T-helper 17 cell (primary cell): Measurements from ENCODE around the gene HELZ. TPM values are rescaled to one million over a fixed set of nuclear protein-coding genes. Genes with fewer than 3 reads are reported as not detected.
"Not testable (repeated sequence)": the region's sequence is repeated elsewhere in the genome, so short reads cannot be mapped to it uniquely, and the experiment has no call there.

Source experiments
- ATAC-seq: fragments of 150-1000 bp; cut with Tn5 transposase; 2 replicates; pipeline ENCODE4 v1.10.0; 2021; ENCODE audit warnings: mild to moderate bottlenecking, moderate library complexity
- DNase-seq, 3 donors: peaks; one replicate each; pipeline versions ENCODE4 v3.0.0 to v3.0.0-alpha.2; 2020 to 2021
- H3K9me3 ChIP-seq: one replicate; pipeline ENCODE4 v1.7.0; 2013; ENCODE audit warnings: low read length, mild to moderate bottlenecking; ENCODE audit not compliant: control insufficient read depth, poor library complexity, severe bottlenecking
- H3K27ac Mint-ChIP-seq: one replicate; pipeline ENCODE4 v1.8.0; 2022; ENCODE audit warnings: mild to moderate bottlenecking, moderate library complexity, mixed read lengths
- H3K27me3 Mint-ChIP-seq: one replicate; pipeline ENCODE4 v1.8.0; 2022; ENCODE audit warnings: mixed read lengths
- H3K36me3 Mint-ChIP-seq: one replicate; pipeline ENCODE4 v1.8.0; 2022; ENCODE audit warnings: low read depth, mixed read lengths
- H3K4me1 Mint-ChIP-seq: one replicate; pipeline ENCODE4 v1.8.0; 2022; ENCODE audit warnings: mild to moderate bottlenecking, mixed read lengths
- H3K4me3 Mint-ChIP-seq: one replicate; pipeline ENCODE4 v1.8.0; 2022; ENCODE audit warnings: mild to moderate bottlenecking, moderate library complexity, mixed read lengths
- total RNA-seq, 4 donors: library from RNA in 2 of 4; stranded (reverse) in 2 of 4; gene quantifications; one replicate each; pipeline ENCODE4 v1.2.3 and lab custom pipeline; 2022 to 2026

Gene HELZ
- total RNA-seq, 2 donors from 2014 or later: 124 to 164 TPM

- H3K27me3 Mint-ChIP-seq: no peaks in the 10 kb centered on the region
- no peak overlapping the region for H3K4me3 Mint-ChIP-seq
- no peaks in the 10 kb centered on the region for H3K9me3 ChIP-seq
- ATAC-seq (peak; percentile 74), DNase-seq (no peak)
- peaks cover 12% of the 10 kb centered on the region for H3K36me3 Mint-ChIP-seq
- H3K27ac Mint-ChIP-seq: peak overlapping the region; percentile 72
- peaks cover 27% of the 10 kb centered on the region for H3K4me1 Mint-ChIP-seq
Measured at GRCh38 chr17:67137860-67138259, 107.1 kb downstream of the HELZ start.

GRCh38 chr17:67137026-67137370 lies 108.0 kb downstream of the HELZ start:
- Mint-ChIP-seq H3K36me3 (peaks cover 8% of the 10 kb centered on the region), H3K27ac (peak overlapping the region; percentile 72), H3K4me1 (peaks cover 27% of the 10 kb centered on the region), H3K27me3 (no peaks in the 10 kb centered on the region), H3K4me3 (no peak overlapping the region)
- DNase-seq: no peak
- no peaks in the 10 kb centered on the region for H3K9me3 ChIP-seq
- no peak for ATAC-seq

- peaks cover 7% of the 10 kb centered on the region for H3K36me3 Mint-ChIP-seq
- ATAC-seq: no peak
- H3K27ac Mint-ChIP-seq: peak overlapping the region; percentile 84
- no peak for DNase-seq
- no peak overlapping the region for H3K4me3 Mint-ChIP-seq
- H3K9me3 ChIP-seq: no peaks in the 10 kb centered on the region
- no peaks in the 10 kb centered on the region for H3K27me3 Mint-ChIP-seq
- peaks cover 27% of the 10 kb centered on the region for H3K4me1 Mint-ChIP-seq
Measured at GRCh38 chr17:67136191-67137025, 108.6 kb downstream of the HELZ start.

GRCh38 chr17:67133161-67133560 lies 111.8 kb downstream of the HELZ start:
- Mint-ChIP-seq H3K4me1 (peaks cover 7% of the 10 kb centered on the region), H3K27me3 (no peaks in the 10 kb centered on the region), H3K27ac (no peak overlapping the region), H3K4me3 (no peak overlapping the region), H3K36me3 (peaks cover 5% of the 10 kb centered on the region)
- H3K9me3 ChIP-seq: no peaks in the 10 kb centered on the region
- DNase-seq: no peak
- ATAC-seq: no peak

- no peaks in the 10 kb centered on the region for H3K9me3 ChIP-seq
- ATAC-seq (no peak), DNase-seq (no peak)
- Mint-ChIP-seq H3K4me1 (peaks cover 3% of the 10 kb centered on the region), H3K36me3 (peaks cover 3% of the 10 kb centered on the region), H3K27me3 (no peaks in the 10 kb centered on the region), H3K27ac (no peak overlapping the region), H3K4me3 (no peak overlapping the region)
Measured at GRCh38 chr17:67132366-67132765, 112.6 kb downstream of the HELZ start.

GRCh38 chr17:67130768-67131167 lies 114.2 kb downstream of the HELZ start:
- H3K9me3 ChIP-seq: no peaks in the 10 kb centered on the region
- Mint-ChIP-seq H3K36me3 (no peaks in the 10 kb centered on the region), H3K4me1 (peaks cover 4% of the 10 kb centered on the region), H3K27me3 (no peaks in the 10 kb centered on the region), H3K4me3 (no peak overlapping the region), H3K27ac (peak overlapping the region; percentile 85)
- DNase-seq: no peak
- no peak for ATAC-seq

GRCh38 chr17:67129283-67129682 lies 115.7 kb downstream of the HELZ start:
- Mint-ChIP-seq H3K27me3 (no peaks in the 10 kb centered on the region), H3K27ac (no peak overlapping the region), H3K4me3 (no peak overlapping the region), H3K4me1 (peaks cover 10% of the 10 kb centered on the region), H3K36me3 (peaks cover 2% of the 10 kb centered on the region)
- no peaks in the 10 kb centered on the region for H3K9me3 ChIP-seq
- DNase-seq: no peak
- ATAC-seq: no peak

- H3K4me1 Mint-ChIP-seq: peaks cover 10% of the 10 kb centered on the region
- H3K27me3 Mint-ChIP-seq: no peaks in the 10 kb centered on the region
- peaks cover 2% of the 10 kb centered on the region for H3K36me3 Mint-ChIP-seq
- no peak overlapping the region for H3K27ac Mint-ChIP-seq
- no peaks in the 10 kb centered on the region for H3K9me3 ChIP-seq
- DNase-seq (no peak), ATAC-seq (no peak)
- H3K4me3 Mint-ChIP-seq: no peak overlapping the region
Measured at GRCh38 chr17:67128700-67129099, 116.3 kb downstream of the HELZ start.

GRCh38 chr17:67127925-67128324 lies 117.1 kb downstream of the HELZ start:
- no peak for DNase-seq
- no peaks in the 10 kb centered on the region for H3K27me3 Mint-ChIP-seq
- H3K27ac Mint-ChIP-seq: no peak overlapping the region
- ATAC-seq: no peak
- no peak overlapping the region for H3K4me3 Mint-ChIP-seq
- H3K4me1 Mint-ChIP-seq: peaks cover 10% of the 10 kb centered on the region
- H3K36me3 Mint-ChIP-seq: peaks cover 2% of the 10 kb centered on the region
- no peaks in the 10 kb centered on the region for H3K9me3 ChIP-seq

GRCh38 chr17:67126983-67127382 lies 118.0 kb downstream of the HELZ start:
- Mint-ChIP-seq H3K27me3 (no peaks in the 10 kb centered on the region), H3K4me1 (peaks cover 10% of the 10 kb centered on the region), H3K27ac (peak overlapping the region; percentile 79), H3K36me3 (peaks cover 2% of the 10 kb centered on the region), H3K4me3 (no peak overlapping the region)
- H3K9me3 ChIP-seq: no peaks in the 10 kb centered on the region
- DNase-seq (no peak), ATAC-seq (no peak)

- not testable (repeated sequence) for H3K27me3 Mint-ChIP-seq, DNase-seq, H3K4me3 Mint-ChIP-seq, H3K9me3 ChIP-seq, H3K36me3 Mint-ChIP-seq, H3K4me1 Mint-ChIP-seq, ATAC-seq
- H3K27ac Mint-ChIP-seq: peak overlapping the region; percentile 79
Measured at GRCh38 chr17:67126543-67126942, 118.5 kb downstream of the HELZ start.

- peaks cover 10% of the 10 kb centered on the region for H3K4me1 Mint-ChIP-seq
- no peak for ATAC-seq
- no peaks in the 10 kb centered on the region for H3K9me3 ChIP-seq
- no peaks in the 10 kb centered on the region for H3K27me3 Mint-ChIP-seq
- no peak for DNase-seq
- no peak overlapping the region for H3K4me3 Mint-ChIP-seq
- peaks cover 2% of the 10 kb centered on the region for H3K36me3 Mint-ChIP-seq
- H3K27ac Mint-ChIP-seq: peak overlapping the region; percentile 39
Measured at GRCh38 chr17:67125924-67126323, 119.1 kb downstream of the HELZ start.

GRCh38 chr17:67125417-67125816 lies 119.6 kb downstream of the HELZ start:
- H3K4me1 Mint-ChIP-seq: peaks cover 10% of the 10 kb centered on the region
- no peak overlapping the region for H3K4me3 Mint-ChIP-seq
- H3K27ac Mint-ChIP-seq: peak overlapping the region; percentile 39
- H3K27me3 Mint-ChIP-seq: no peaks in the 10 kb centered on the region
- ATAC-seq: no peak
- H3K9me3 ChIP-seq: no peaks in the 10 kb centered on the region
- peaks cover 2% of the 10 kb centered on the region for H3K36me3 Mint-ChIP-seq
- no peak for DNase-seq
